ENCODE measurements around the gene CCDC121. TPM values are rescaled to one million over a fixed set of nuclear protein-coding genes. Genes with fewer than 3 reads are reported as not detected.

CCDC121 gene
- total and polyA plus RNA-seq, 10 of the 15 experiments (the other 5 are each of a cell fraction or from before 2014, with no cell fraction given): 0.34 to 1.2 (median 0.63) TPM

GRCh38 chr2:27652341-27652740 is 23.5 kb upstream of the CCDC121 start:
- H2AFZ ChIP-seq (ENCODE audit: control insufficient read depth, low read depth, low read length): no peak overlapping the region
- no TSS peak for BruUV-seq (replicated peaks)
- TF ChIP-seq YBX1 (IDR thresholded peaks at IDR 0.05) (no peak), SRF (IDR thresholded peaks at IDR 0.05; ENCODE audit: low read depth in 2 of 2, low read length in 2 of 2) (no peak), SMAD1 (IDR thresholded peaks at IDR 0.05; ENCODE audit: low read depth, partially characterized antibody) (no peak), CTCF (IDR thresholded peaks at IDR 0.05 in 2 of 3, conservative IDR thresholded peaks at IDR 0.05 in 1 of 3; ENCODE audit: control insufficient read depth in 2 of 3, extremely low read depth in 1 of 3, insufficient read depth in 1 of 3, low read depth in 3 of 3, low read length in 3 of 3) (no peak), TCF7 (IDR thresholded peaks at IDR 0.05; ENCODE audit: borderline replicate concordance) (no peak), ZZZ3 (IDR thresholded peaks at IDR 0.05; ENCODE audit: control insufficient read depth, insufficient read length, low read depth) (no peak), CBX5 (IDR thresholded peaks at IDR 0.05; ENCODE audit: low read depth) (no peak)
- ChIA-PET SMC1A (ENCODE audit: uncharacterized antibody, unreplicated experiment) (no interaction called here), RAD21 (ENCODE audit: unreplicated experiment) (no interaction called here), CTCF (interaction anchor here (3.1 kb wide), 1 partner anchor 31 kb away, joined by 16 read pairs; no protein-coding TSS in a partner anchor), POLR2A (no interaction called here)
- FAIRE-seq (no peak), ATAC-seq (no peak), DNase-seq (ENCODE audit: low read depth, low spot score) (no peak)
- no peaks in the 10 kb centered on the region for H4K20me1 ChIP-seq (ENCODE audit: control insufficient read depth, insufficient read depth)
- intact Hi-C loops (cut with micrococcal nuclease; ENCODE audit: unreplicated experiment): no loop called here
- no peaks in the 10 kb centered on the region for H3K9me3 ChIP-seq (replicated peaks; ENCODE audit: control insufficient read depth, insufficient read depth, low read length)
- no peak overlapping the region for H3K4me2 ChIP-seq (ENCODE audit: control insufficient read depth, insufficient read depth)
- no peaks in the 10 kb centered on the region for H3K4me1 ChIP-seq (ENCODE audit: control insufficient read depth, insufficient read depth, low read length)
- in situ Hi-C loops (cut with MboI): no loop called here
- H3K9ac ChIP-seq (ENCODE audit: control insufficient read depth, insufficient read depth, low read length): no peak overlapping the region
- H3K36me3 ChIP-seq (ENCODE audit: control insufficient read depth in 2 of 2, insufficient read depth in 2 of 2, low read length in 1 of 2): peaks cover 2 to 39% of the 10 kb centered on the region in 2 experiments
- H3K27ac ChIP-seq (ENCODE audit: control insufficient read depth, insufficient read depth): no peak overlapping the region
- no peaks in the 10 kb centered on the region for H3K79me2 ChIP-seq (ENCODE audit: control insufficient read depth, insufficient read depth, low read length)
- H3K27me3 ChIP-seq (replicated peaks in 1 of 2; ENCODE audit: control insufficient read depth in 2 of 2, insufficient read depth in 2 of 2, low read length in 1 of 2): no peaks in the 10 kb centered on the region
- H3K4me3 ChIP-seq: no peak overlapping the region

Data from GM12878 (cell line).